ENCODE measurements around the gene AFF3.
"Not testable (repeated sequence)": the region's sequence is repeated elsewhere in the genome, so short reads cannot be mapped to it uniquely, and the experiment has no call there.

AFF3 gene

DNA sequence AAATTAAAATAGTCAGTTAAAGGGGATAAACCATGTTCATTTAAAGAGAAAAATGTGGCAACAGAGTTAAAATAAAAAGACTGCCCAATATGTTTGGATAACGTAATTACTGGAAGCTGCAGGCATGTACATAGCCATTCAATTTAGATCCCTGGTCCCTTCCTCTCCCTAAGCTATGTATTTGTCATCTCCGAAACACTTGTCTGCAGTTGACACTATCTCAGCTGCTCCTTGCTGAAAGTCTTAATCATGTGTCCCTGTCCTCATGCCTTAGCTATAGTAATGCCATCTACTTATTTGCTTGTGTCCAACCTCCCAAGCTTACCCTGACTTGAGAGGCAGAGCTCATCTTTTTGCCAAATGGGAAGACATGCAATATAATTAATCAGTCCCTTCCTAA is 478.7 kb downstream of the AFF3 start:
- no peak overlapping the region for H3K27ac ChIP-seq (ENCODE audit: low read depth, low read length)

DNA sequence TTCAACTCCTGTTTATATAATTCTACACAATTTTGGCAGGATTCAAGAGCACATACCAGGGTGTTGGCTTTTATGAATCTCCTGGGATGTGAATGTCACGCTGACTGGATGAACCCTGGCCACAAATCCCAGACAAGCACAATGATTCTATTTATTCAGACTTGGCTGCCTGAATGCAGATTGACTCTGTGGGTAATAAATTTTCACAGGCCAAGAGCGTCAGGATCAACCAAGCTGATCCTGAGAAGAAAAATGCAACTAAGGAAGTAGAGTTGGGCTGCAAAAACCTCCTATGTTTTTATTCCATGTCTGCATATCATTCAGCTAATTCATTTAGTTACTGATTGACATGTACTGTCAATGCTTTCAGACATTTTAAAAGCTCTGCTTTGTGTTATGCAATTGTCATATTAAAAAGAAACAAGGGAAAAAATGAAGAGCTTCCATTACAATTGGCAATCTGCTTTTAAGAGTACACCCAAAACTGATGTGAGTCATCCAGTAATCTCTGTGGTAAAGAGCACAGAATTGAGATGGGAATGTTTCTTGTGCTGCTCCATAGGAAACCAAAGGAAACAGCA is 479.5 kb downstream of the AFF3 start:
- Histone ChIP-seq H3K4me1 (ENCODE audit: control insufficient read depth, low read length) (peaks cover 20% of the 10 kb centered on the region), H3K27ac (ENCODE audit: low read depth, low read length) (no peak overlapping the region), H3K9me3 (ENCODE audit: control insufficient read depth, insufficient read depth, low read length) (peaks cover 11% of the 10 kb centered on the region; the same call in 1 of the 2 replicates), H3K4me3 (ENCODE audit: low read length) (no peak overlapping the region), H3K36me3 (ENCODE audit: control insufficient read depth, low read length) (peaks cover 8% of the 10 kb centered on the region; the same call in 1 of the 2 replicates), H3K79me2 (ENCODE audit: control insufficient read depth, low read length) (no peaks in the 10 kb centered on the region), H3K4me2 (ENCODE audit: low read length) (no peak overlapping the region), H3F3A (ENCODE audit: control insufficient read depth, insufficient read depth) (no peaks in the 10 kb centered on the region), H3K9me2 (replicated peaks; ENCODE audit: control insufficient read depth, low read length) (no peaks in the 10 kb centered on the region), H4K20me1 (ENCODE audit: control insufficient read depth, insufficient read depth, low read depth, low read length) (no peaks in the 10 kb centered on the region), H3K27me3 (ENCODE audit: control insufficient read depth, low read length) (no peaks in the 10 kb centered on the region)
- TF ChIP-seq, protein P1, sequence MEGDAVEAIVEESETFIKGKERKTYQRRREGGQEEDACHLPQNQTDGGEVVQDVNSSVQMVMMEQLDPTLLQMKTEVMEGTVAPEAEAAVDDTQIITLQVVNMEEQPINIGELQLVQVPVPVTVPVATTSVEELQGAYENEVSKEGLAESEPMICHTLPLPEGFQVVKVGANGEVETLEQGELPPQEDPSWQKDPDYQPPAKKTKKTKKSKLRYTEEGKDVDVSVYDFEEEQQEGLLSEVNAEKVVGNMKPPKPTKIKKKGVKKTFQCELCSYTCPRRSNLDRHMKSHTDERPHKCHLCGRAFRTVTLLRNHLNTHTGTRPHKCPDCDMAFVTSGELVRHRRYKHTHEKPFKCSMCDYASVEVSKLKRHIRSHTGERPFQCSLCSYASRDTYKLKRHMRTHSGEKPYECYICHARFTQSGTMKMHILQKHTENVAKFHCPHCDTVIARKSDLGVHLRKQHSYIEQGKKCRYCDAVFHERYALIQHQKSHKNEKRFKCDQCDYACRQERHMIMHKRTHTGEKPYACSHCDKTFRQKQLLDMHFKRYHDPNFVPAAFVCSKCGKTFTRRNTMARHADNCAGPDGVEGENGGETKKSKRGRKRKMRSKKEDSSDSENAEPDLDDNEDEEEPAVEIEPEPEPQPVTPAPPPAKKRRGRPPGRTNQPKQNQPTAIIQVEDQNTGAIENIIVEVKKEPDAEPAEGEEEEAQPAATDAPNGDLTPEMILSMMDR (IDR thresholded peaks at IDR 0.05; ENCODE audit: low read depth, low read length, poor library complexity, severe bottlenecking): no peak
- TF ChIP-seq EZH2phosphoT487 (IDR thresholded peaks at IDR 0.05; ENCODE audit: borderline replicate concordance, low read length): no peak

More for the DNA sequence above, 478.7 kb downstream of the AFF3 start:
- no peak overlapping the region for H3K4me2 ChIP-seq (ENCODE audit: low read length)
- H3K4me1 ChIP-seq (ENCODE audit: control insufficient read depth, low read length): peaks cover 13% of the 10 kb centered on the region
- H4K20me1 ChIP-seq (ENCODE audit: control insufficient read depth, insufficient read depth, low read depth, low read length): no peaks in the 10 kb centered on the region
- H3K9me2 ChIP-seq (replicated peaks; ENCODE audit: control insufficient read depth, low read length): no peaks in the 10 kb centered on the region
- no peaks in the 10 kb centered on the region for H3F3A ChIP-seq (ENCODE audit: control insufficient read depth, insufficient read depth)
- H3K79me2 ChIP-seq (ENCODE audit: control insufficient read depth, low read length): no peaks in the 10 kb centered on the region
- no peaks in the 10 kb centered on the region for H3K27me3 ChIP-seq (ENCODE audit: control insufficient read depth, low read length)
- TF ChIP-seq, protein P1 (IDR thresholded peaks at IDR 0.05; ENCODE audit: low read depth, low read length, poor library complexity, severe bottlenecking): no peak
- no peak for TF ChIP-seq EZH2phosphoT487 (IDR thresholded peaks at IDR 0.05; ENCODE audit: borderline replicate concordance, low read length)
- H3K9me3 ChIP-seq (ENCODE audit: control insufficient read depth, insufficient read depth, low read length): peaks cover 11% of the 10 kb centered on the region; the same call in 1 of the 2 replicates
- no peak overlapping the region for H3K4me3 ChIP-seq (ENCODE audit: low read length)
- H3K36me3 ChIP-seq (ENCODE audit: control insufficient read depth, low read length): peaks cover 8% of the 10 kb centered on the region; the same call in 1 of the 2 replicates

DNA sequence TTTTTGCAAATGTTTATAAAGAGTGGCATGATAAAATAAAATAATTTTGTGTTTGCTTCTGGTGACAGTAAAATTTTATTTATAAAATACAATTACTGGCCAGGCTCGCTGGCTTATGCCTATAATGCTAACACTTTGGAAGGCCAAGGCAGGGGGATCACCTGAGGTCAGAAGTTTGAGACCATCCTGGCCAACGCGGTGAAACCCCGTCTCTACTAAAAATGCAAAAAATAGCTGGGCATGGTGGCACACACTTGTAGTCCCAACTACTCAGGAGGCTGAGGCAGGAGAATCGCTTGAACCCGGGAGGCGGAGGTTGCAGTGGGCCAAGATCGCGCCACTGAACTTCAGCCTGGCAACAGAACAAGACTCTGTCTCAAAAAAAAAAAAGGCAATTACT is 480.6 kb downstream of the AFF3 start:
- not testable (repeated sequence) for H3K79me2 ChIP-seq (ENCODE audit: control insufficient read depth, low read length); H3K27me3 ChIP-seq (ENCODE audit: control insufficient read depth, low read length); H3K9me2 ChIP-seq (replicated peaks; ENCODE audit: control insufficient read depth, low read length); H3K36me3 ChIP-seq (ENCODE audit: control insufficient read depth, low read length); H3K27ac ChIP-seq (ENCODE audit: low read depth, low read length); H3K4me3 ChIP-seq (ENCODE audit: low read length); H3F3A ChIP-seq (ENCODE audit: control insufficient read depth, insufficient read depth); H3K4me2 ChIP-seq (ENCODE audit: low read length); H4K20me1 ChIP-seq (ENCODE audit: control insufficient read depth, insufficient read depth, low read depth, low read length)
- Histone ChIP-seq H3K4me1 (ENCODE audit: control insufficient read depth, low read length) (peaks cover 25% of the 10 kb centered on the region), H3K9me3 (ENCODE audit: control insufficient read depth, insufficient read depth, low read length) (peaks cover 10% of the 10 kb centered on the region; the same call in 1 of the 2 replicates)

DNA sequence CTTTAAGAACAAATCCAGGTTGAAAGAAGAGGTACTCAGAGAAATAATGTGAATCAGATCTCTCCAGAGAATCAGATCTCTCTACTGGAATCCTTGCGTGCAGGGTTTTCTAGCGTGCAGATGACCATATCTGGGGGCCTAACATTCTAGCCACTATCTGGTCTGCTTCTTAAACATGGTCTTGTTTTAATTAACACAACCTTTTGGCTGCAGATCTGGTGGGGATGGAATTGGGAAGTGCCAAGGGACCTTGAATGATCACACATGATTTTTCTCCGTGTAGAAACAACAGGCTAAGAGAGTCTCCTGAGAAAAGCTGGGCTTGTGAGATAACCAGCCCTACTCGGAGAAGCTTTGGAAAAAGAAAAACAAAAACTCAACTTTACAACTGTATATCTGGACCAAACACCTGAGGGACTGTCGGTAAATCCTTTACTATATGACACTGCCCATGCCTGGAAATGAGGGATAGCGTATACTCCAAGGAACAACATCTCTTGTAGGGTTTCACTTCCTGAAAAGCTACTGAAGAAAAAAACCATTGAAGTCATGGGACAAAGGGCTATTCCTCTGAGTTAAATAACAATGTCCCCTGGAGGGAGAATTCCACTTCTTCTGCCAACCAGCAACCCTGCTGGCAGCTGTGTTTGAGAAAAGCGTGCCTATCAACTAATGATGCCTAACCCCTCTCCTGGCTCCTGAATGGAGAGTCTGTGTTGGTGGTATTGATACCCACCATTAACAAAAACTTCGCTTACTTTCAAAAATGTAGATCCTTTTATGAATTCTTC is 481.6 kb downstream of the AFF3 start:
- Histone ChIP-seq H3K9me2 (replicated peaks; ENCODE audit: control insufficient read depth, low read length) (no peaks in the 10 kb centered on the region), H3K36me3 (ENCODE audit: control insufficient read depth, low read length) (peaks cover 5% of the 10 kb centered on the region; the same call in 1 of the 2 replicates), H3K4me3 (ENCODE audit: low read length) (no peak overlapping the region), H3K27ac (ENCODE audit: low read depth, low read length) (no peak overlapping the region), H3K4me2 (ENCODE audit: low read length) (no peak overlapping the region), H3K27me3 (ENCODE audit: control insufficient read depth, low read length) (no peaks in the 10 kb centered on the region), H3F3A (ENCODE audit: control insufficient read depth, insufficient read depth) (no peaks in the 10 kb centered on the region), H4K20me1 (ENCODE audit: control insufficient read depth, insufficient read depth, low read depth, low read length) (no peaks in the 10 kb centered on the region), H3K9me3 (ENCODE audit: control insufficient read depth, insufficient read depth, low read length) (peaks cover 3% of the 10 kb centered on the region; the same call in 1 of the 2 replicates), H3K4me1 (ENCODE audit: control insufficient read depth, low read length) (peaks cover 25% of the 10 kb centered on the region), H3K79me2 (ENCODE audit: control insufficient read depth, low read length) (no peaks in the 10 kb centered on the region)
- TF ChIP-seq, protein P1 (IDR thresholded peaks at IDR 0.05; ENCODE audit: low read depth, low read length, poor library complexity, severe bottlenecking): no peak
- TF ChIP-seq EZH2phosphoT487 (IDR thresholded peaks at IDR 0.05; ENCODE audit: borderline replicate concordance, low read length): no peak
